CD4-positive, CD25-positive, alpha-beta regulatory T cell (primary cell): ENCODE results near the gene NEDD4. TPM values are rescaled to one million over a fixed set of nuclear protein-coding genes. Genes with fewer than 3 reads are reported as not detected.

Source experiments
- ATAC-seq, 2 donors: fragments of 150-1000 bp; cut with Tn5 transposase; one replicate each; pipeline ENCODE4 v1.10.0; 2021; ENCODE audit warnings: low read depth in 2 of 2, moderate number of reproducible peaks in 2 of 2, moderate library complexity in 1 of 2
- DNase-seq, 3 donors: peaks; one replicate each; pipeline versions ENCODE4 v3.0.0 to v3.0.0-alpha.2; 2012 to 2022; ENCODE audit warnings: mixed read lengths in 1 of 3
- H3K27ac ChIP-seq: one replicate; pipeline ENCODE4 v1.7.0; 2013; ENCODE audit warnings: mild to moderate bottlenecking, low read length; ENCODE audit not compliant: insufficient read depth, poor library complexity, severe bottlenecking
- H3K27me3 ChIP-seq: one replicate; pipeline ENCODE4 v1.7.0; 2013; ENCODE audit warnings: low read length; ENCODE audit not compliant: control insufficient read depth, insufficient read depth
- H3K36me3 ChIP-seq: one replicate; pipeline ENCODE4 v1.7.0; 2013; ENCODE audit warnings: mild to moderate bottlenecking, low read length, moderate library complexity; ENCODE audit not compliant: control insufficient read depth, insufficient read depth
- H3K4me1 ChIP-seq: 2 replicates; pipeline ENCODE4 v1.7.0; 2013; ENCODE audit warnings: mild to moderate bottlenecking, low read length; ENCODE audit not compliant: insufficient read depth, control insufficient read depth, poor library complexity, severe bottlenecking
- H3K4me3 ChIP-seq: one replicate; pipeline ENCODE4 v1.7.0; 2013; ENCODE audit warnings: low read depth, mild to moderate bottlenecking, low read length, moderate library complexity
- H3K9me3 ChIP-seq, 2 experiments: 1 replicate in 1 of 2; 2 replicates in 1 of 2; pipeline ENCODE4 v1.7.0; 2013; ENCODE audit warnings: low read length in 2 of 2, mild to moderate bottlenecking in 1 of 2, moderate library complexity in 1 of 2; ENCODE audit not compliant: control insufficient read depth in 2 of 2
- H3K27ac Mint-ChIP-seq, 3 donors: one replicate each; pipeline ENCODE4 v1.8.0; 2020 to 2022; ENCODE audit warnings: mild to moderate bottlenecking in 3 of 3, mixed read lengths in 3 of 3, moderate library complexity in 2 of 3
- H3K27me3 Mint-ChIP-seq: one replicate; pipeline ENCODE4 v1.8.0; 2022; ENCODE audit warnings: mild to moderate bottlenecking, mixed read lengths
- H3K36me3 Mint-ChIP-seq: one replicate; pipeline ENCODE4 v1.8.0; 2020; ENCODE audit warnings: mixed read lengths
- H3K4me1 Mint-ChIP-seq, 4 donors: one replicate each; pipeline ENCODE4 v1.8.0; 2020 to 2022; ENCODE audit warnings: mixed read lengths in 4 of 4, mild to moderate bottlenecking in 1 of 4
- H3K4me3 Mint-ChIP-seq, 4 donors: one replicate each; pipeline ENCODE4 v1.8.0; 2020 to 2022; ENCODE audit warnings: mild to moderate bottlenecking in 4 of 4, mixed read lengths in 4 of 4, moderate library complexity in 3 of 4
- H3K9me3 Mint-ChIP-seq, 7 donors: one replicate each; pipeline ENCODE4 v1.8.0; 2020 to 2022; ENCODE audit warnings: mixed read lengths in 7 of 7, mild to moderate bottlenecking in 3 of 7, moderate library complexity in 2 of 7
- polyA plus RNA-seq, 4 donors: library from polyadenylated mRNA; unstranded; fragments of 300-500 nt; fragmentation: Illumina TruSeq; gene quantifications; one replicate each; pipeline ENCODE4 v1.2.3, GENCODE V29; 2021
- total RNA-seq: library from RNA; stranded (reverse); gene quantifications from one replicate; pipeline ENCODE4 v1.2.3, GENCODE V29; 2022

The NEDD4 gene
- total and polyA plus RNA-seq, 5 donors from 2014 or later, result 2.4 to 10.0 (median 5.6) TPM

- no peaks in the 10 kb centered on the region for H3K36me3 Mint-ChIP-seq
- Histone ChIP-seq H3K4me1 (no peaks in the 10 kb centered on the region), H3K9me3 (no peaks in the 10 kb centered on the region), H3K36me3 (no peaks in the 10 kb centered on the region), H3K4me3 (no peak overlapping the region), H3K27me3 (peaks cover 2% of the 10 kb centered on the region), H3K27ac (no peak overlapping the region)
- no peak overlapping the region for H3K4me3 Mint-ChIP-seq
- H3K9me3 Mint-ChIP-seq, result peaks cover 0 to 2% (median 0%) of the 10 kb centered on the region in 7 donors
- H3K27ac Mint-ChIP-seq, result no peak overlapping the region
- ATAC-seq (no peak), DNase-seq (no peak)
- H3K4me1 Mint-ChIP-seq, result no peaks in the 10 kb centered on the region
- peaks cover 37% of the 10 kb centered on the region for H3K27me3 Mint-ChIP-seq
These were observed 209.1 kb downstream of the NEDD4 start for GRCh38 chr15:55784286-55784685.

GRCh38 chr15:55782901-55783300 lies 210.5 kb downstream of the NEDD4 start:
- no peak for DNase-seq
- no peak overlapping the region for H3K27ac Mint-ChIP-seq

GRCh38 chr15:55780292-55780691 lies 213.1 kb downstream of the NEDD4 start:
- no peak overlapping the region for H3K4me3 ChIP-seq
- ATAC-seq (no peak), DNase-seq (no peak)
- Mint-ChIP-seq H3K4me1 (no peaks in the 10 kb centered on the region), H3K4me3 (no peak overlapping the region), H3K36me3 (no peaks in the 10 kb centered on the region), H3K27ac (no peak overlapping the region), H3K9me3 (no peaks in the 10 kb centered on the region), H3K27me3 (peaks cover 48% of the 10 kb centered on the region)
- H3K27ac ChIP-seq, result no peak overlapping the region
- no peaks in the 10 kb centered on the region for H3K36me3 ChIP-seq
- H3K9me3 ChIP-seq, result no peaks in the 10 kb centered on the region
- no peaks in the 10 kb centered on the region for H3K4me1 ChIP-seq
- H3K27me3 ChIP-seq, result peaks cover 2% of the 10 kb centered on the region

More at GRCh38 chr15:55782901-55783300, 210.5 kb downstream of the NEDD4 start:
- no peaks in the 10 kb centered on the region for H3K4me1 Mint-ChIP-seq
- Histone ChIP-seq H3K9me3 (no peaks in the 10 kb centered on the region), H3K4me3 (no peak overlapping the region), H3K27ac (no peak overlapping the region), H3K36me3 (no peaks in the 10 kb centered on the region), H3K27me3 (peaks cover 2% of the 10 kb centered on the region), H3K4me1 (no peaks in the 10 kb centered on the region)
- H3K4me3 Mint-ChIP-seq, result no peak overlapping the region
- H3K36me3 Mint-ChIP-seq, result no peaks in the 10 kb centered on the region
- H3K9me3 Mint-ChIP-seq, result no peaks in the 10 kb centered on the region
- peaks cover 48% of the 10 kb centered on the region for H3K27me3 Mint-ChIP-seq
- no peak for ATAC-seq

- no peak overlapping the region for H3K4me3 Mint-ChIP-seq
- H3K27me3 Mint-ChIP-seq, result peaks cover 40% of the 10 kb centered on the region
- no peak for DNase-seq
- Histone ChIP-seq H3K4me3 (no peak overlapping the region), H3K36me3 (no peaks in the 10 kb centered on the region), H3K9me3 (no peaks in the 10 kb centered on the region), H3K27me3 (peaks cover 2% of the 10 kb centered on the region), H3K27ac (no peak overlapping the region), H3K4me1 (no peaks in the 10 kb centered on the region)
- ATAC-seq, result no peak
- H3K9me3 Mint-ChIP-seq, result no peaks in the 10 kb centered on the region
- H3K4me1 Mint-ChIP-seq, result no peaks in the 10 kb centered on the region
- H3K36me3 Mint-ChIP-seq, result no peaks in the 10 kb centered on the region
- no peak overlapping the region for H3K27ac Mint-ChIP-seq
These were observed 214.5 kb downstream of the NEDD4 start for GRCh38 chr15:55778932-55779331.
